A549 (cell line): Measurements from ENCODE around the gene CEBPG.

ENCODE experiments used
- CEBPB ChIP-seq, 2 experiments: fragments of >200 bp in 1 of 2; sonication (Bioruptor Twin) in 1 of 2; formaldehyde crosslinking in 1 of 2; IDR thresholded peaks; 2 replicates each; pipeline ENCODE4 v1.6.1; 2012 to 2016
- CHD2 ChIP-seq: fragments of 150-350 bp; IDR thresholded peaks from 2 replicates; pipeline ENCODE4 v1.6.1; 2014; ENCODE audit warnings: low read length; ENCODE audit not compliant: partially characterized antibody
- JUN ChIP-seq, 2 experiments: fragments of >200 bp; sonication (Bioruptor Twin); formaldehyde crosslinking; IDR thresholded peaks; 2 replicates in 1 of 2; 3 replicates in 1 of 2; pipeline ENCODE4 v1.6.1; 2016 to 2017
- KDM1A ChIP-seq: fragments of 200-600 bp; sonication (generic); IDR thresholded peaks from 2 replicates; pipeline ENCODE4 v1.6.1; 2016; ENCODE audit warnings: low read depth, mild to moderate bottlenecking
- MAX ChIP-seq: IDR thresholded peaks from 2 replicates; pipeline ENCODE4 v1.6.1; 2012
- MYC ChIP-seq: IDR thresholded peaks from 2 replicates; pipeline ENCODE4 v1.6.1; 2012; ENCODE audit warnings: mild to moderate bottlenecking, inconsistent platforms, low read length, improper control_type of control experiment, borderline replicate concordance
- NFE2L2 ChIP-seq: fragments of 150-350 bp; conservative IDR thresholded peaks from 2 replicates; pipeline ENCODE4 v1.6.1; 2014; ENCODE audit warnings: low read length
- NR3C1 ChIP-seq: fragments of >200 bp; sonication (Bioruptor Twin); formaldehyde crosslinking; IDR thresholded peaks from 3 replicates; pipeline ENCODE4 v1.6.1; 2017
- POLR2A ChIP-seq: IDR thresholded peaks from 2 replicates; pipeline ENCODE4 v1.6.1; 2012; ENCODE audit warnings: mild to moderate bottlenecking, low read length
- REST ChIP-seq: fragments of 200-600 bp; sonication (generic); IDR thresholded peaks from 2 replicates; pipeline ENCODE4 v1.6.1; 2016; ENCODE audit warnings: antibody characterized with exemption, mild to moderate bottlenecking, moderate library complexity
- RFX5 ChIP-seq: fragments of 450-650 bp; IDR thresholded peaks from 2 replicates; pipeline ENCODE4 v1.7.1; 2014; ENCODE audit warnings: antibody characterized with exemption, mild to moderate bottlenecking, moderate library complexity
- TP53 ChIP-seq: fragments of 250-450 bp; sonication (Bioruptor Pico); IDR thresholded peaks from 2 replicates; pipeline ENCODE4 v1.5.0; 2021; ENCODE audit warnings: mild to moderate bottlenecking, moderate library complexity
- TF ChIP-seq, protein P1 (sequence below): fragments of >200 bp; sonication (Bioruptor Twin); formaldehyde crosslinking; IDR thresholded peaks from 3 replicates; pipeline ENCODE4 v1.5.1; 2016

DNA sequence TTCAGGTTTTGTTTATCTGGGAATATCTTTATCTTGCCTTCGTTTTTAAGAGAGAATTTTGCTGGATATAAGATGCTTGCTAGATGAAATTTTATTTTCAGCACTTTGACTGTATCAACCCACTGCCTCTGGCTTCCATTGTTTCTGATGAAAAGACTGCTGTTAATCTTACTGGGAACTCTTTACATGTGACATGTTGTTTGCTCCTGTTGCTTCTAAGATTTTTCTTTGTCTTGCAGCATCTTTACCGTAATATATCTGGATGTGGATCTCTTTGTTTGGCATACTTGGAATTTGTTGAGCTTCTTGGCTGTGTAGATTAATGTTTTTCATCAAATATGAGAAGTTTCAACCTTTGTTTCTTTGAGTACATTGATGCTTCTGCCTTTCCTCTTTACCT, 18.0 kb upstream of the CEBPG start:
- TF ChIP-seq POLR2A (no peak), NR3C1 (no peak), CHD2 (no peak), NFE2L2 (no peak), KDM1A (no peak), JUN (IDR thresholded peaks at IDR 0.05) (no peak), MAX (no peak), TP53 (CRISPR knock-in tag) (no peak), REST (no peak), MYC (no peak), RFX5 (no peak), CEBPB (IDR thresholded peaks at IDR 0.05) (no peak)
- TF ChIP-seq, protein P1, sequence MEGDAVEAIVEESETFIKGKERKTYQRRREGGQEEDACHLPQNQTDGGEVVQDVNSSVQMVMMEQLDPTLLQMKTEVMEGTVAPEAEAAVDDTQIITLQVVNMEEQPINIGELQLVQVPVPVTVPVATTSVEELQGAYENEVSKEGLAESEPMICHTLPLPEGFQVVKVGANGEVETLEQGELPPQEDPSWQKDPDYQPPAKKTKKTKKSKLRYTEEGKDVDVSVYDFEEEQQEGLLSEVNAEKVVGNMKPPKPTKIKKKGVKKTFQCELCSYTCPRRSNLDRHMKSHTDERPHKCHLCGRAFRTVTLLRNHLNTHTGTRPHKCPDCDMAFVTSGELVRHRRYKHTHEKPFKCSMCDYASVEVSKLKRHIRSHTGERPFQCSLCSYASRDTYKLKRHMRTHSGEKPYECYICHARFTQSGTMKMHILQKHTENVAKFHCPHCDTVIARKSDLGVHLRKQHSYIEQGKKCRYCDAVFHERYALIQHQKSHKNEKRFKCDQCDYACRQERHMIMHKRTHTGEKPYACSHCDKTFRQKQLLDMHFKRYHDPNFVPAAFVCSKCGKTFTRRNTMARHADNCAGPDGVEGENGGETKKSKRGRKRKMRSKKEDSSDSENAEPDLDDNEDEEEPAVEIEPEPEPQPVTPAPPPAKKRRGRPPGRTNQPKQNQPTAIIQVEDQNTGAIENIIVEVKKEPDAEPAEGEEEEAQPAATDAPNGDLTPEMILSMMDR: no peak
